HCT116 (cell line): ENCODE results near the gene SLC30A3.

Experiments
- CTCF ChIP-seq, 3 experiments: fragments of 200-600 bp in 1 of 3; sonication (generic) in 1 of 3; IDR thresholded peaks in 2 of 3; conservative IDR thresholded peaks in 1 of 3; 2 replicates each; pipeline ENCODE4 v1.5.1; 2012 to 2017; ENCODE audit warnings: low read depth in 2 of 3, low read length in 2 of 3, antibody characterized with exemption in 1 of 3, borderline replicate concordance in 1 of 3, control low read depth in 1 of 3, mild to moderate bottlenecking in 1 of 3, mixed read lengths in 1 of 3, mixed run types in 1 of 3, moderate library complexity in 1 of 3; ENCODE audit not compliant: insufficient read depth in 1 of 3
- ZNF274 ChIP-seq: fragments of 200-500 bp; sonication (Bioruptor generic); IDR thresholded peaks from 2 replicates; pipeline ENCODE4 v1.6.1; 2014; ENCODE audit warnings: mild to moderate bottlenecking, low read depth, low read length, inconsistent platforms

DNA sequence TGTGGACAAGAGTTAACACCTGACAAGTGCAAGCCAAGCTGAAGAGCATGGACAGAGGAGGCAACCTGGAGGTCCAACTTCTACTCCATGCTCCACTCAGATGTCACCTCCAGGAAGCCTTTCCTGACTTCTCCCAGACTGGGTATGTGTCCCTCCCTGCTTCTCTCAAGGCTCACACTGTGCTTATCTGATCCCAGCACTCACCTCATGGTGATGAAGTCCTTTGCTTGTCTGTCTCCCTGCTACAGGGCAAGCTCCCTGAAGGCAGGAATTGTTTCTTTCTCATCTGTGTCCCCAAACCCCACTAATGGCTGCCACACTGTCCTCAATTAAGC, 2.7 kb upstream of the SLC30A3 start:
- TF ChIP-seq ZNF274 (no peak), CTCF (IDR thresholded peaks at IDR 0.05 in 2 of 3, conservative IDR thresholded peaks at IDR 0.05 in 1 of 3; ENCODE audit: borderline replicate concordance in 1 of 3, insufficient read depth in 1 of 3, low read depth in 2 of 3, low read length in 2 of 3) (no peak)
